NCI-H2081 treated with DMSO at 0.1 percent for 48 hours (cell line): ENCODE data around the gene TECTB.

Experiments used
- DNase-seq: peaks from one replicate; lab custom pipeline; 2025; lab: John Stamatoyannopoulos, UW

Gene TECTB

GRCh38 chr10:112347709-112348671, 64.8 kb downstream of the TECTB start:
- DNase-seq = no peak

GRCh38 chr10:112348759-112349158, 65.6 kb downstream of the TECTB start:
- no peak for DNase-seq

- no peak for DNase-seq
Measured at GRCh38 chr10:112349521-112350085, 66.4 kb downstream of the TECTB start.

- no peak for DNase-seq
Measured at GRCh38 chr10:112351146-112351545, 67.9 kb downstream of the TECTB start.

GRCh38 chr10:112352044-112352443, 68.8 kb downstream of the TECTB start:
- DNase-seq = no peak

GRCh38 chr10:112353046-112353445, 69.8 kb downstream of the TECTB start:
- DNase-seq = no peak
